ENCODE data around the gene CELA3B. TPM values are rescaled to one million over a fixed set of nuclear protein-coding genes. Genes with fewer than 3 reads are reported as not detected.
A peak's percentile ranks its signal among the peaks of the same experiment; 100 is the strongest.
"Not testable (repeated sequence)": the region's sequence is repeated elsewhere in the genome, so short reads cannot be mapped to it uniquely, and the experiment has no call there.

The CELA3B gene
- total RNA-seq, 1 experiment from 2014 or later, result 3.4 TPM

GRCh38 chr1:21980515-21981220, 3.8 kb downstream of the CELA3B start:
- H3K36me3 ChIP-seq (ENCODE audit: control insufficient read depth, insufficient read depth, low read length); DNase-seq (ENCODE audit: low read depth, low spot score); in situ Hi-C loops (cut with HindIII; ENCODE audit: low pct_unique_long_range_greater_than_20kb, low sequenced_read_pairs); BruUV-seq (replicated peaks); H3K27me3 ChIP-seq (ENCODE audit: control insufficient read depth, insufficient read depth, low read length); H3K4me1 ChIP-seq (ENCODE audit: control insufficient read depth, insufficient read depth, low read length); H3K9me3 ChIP-seq (ENCODE audit: control insufficient read depth, insufficient read depth, low read depth, low read length); intact Hi-C loops (cut with micrococcal nuclease; ENCODE audit: unreplicated experiment); H3K27ac ChIP-seq (ENCODE audit: low read length); H3K4me3 ChIP-seq (ENCODE audit: low read depth in 2 of 2, low read length in 2 of 2): not testable (repeated sequence)
- CTCF ChIA-PET, result interaction anchor here (0.7 kb wide), 1 partner anchor 653 kb away, joined by 4 read pairs; no protein-coding TSS in a partner anchor
- ATAC-seq, result peak; percentile 66
- POLR2A ChIA-PET, result interaction anchor here (0.5 to 0.6 kb wide), 2 partner anchors 198 to 258 kb away, joined by 4 to 7 read pairs; partner anchors contain the start of gene USP48

DNA sequence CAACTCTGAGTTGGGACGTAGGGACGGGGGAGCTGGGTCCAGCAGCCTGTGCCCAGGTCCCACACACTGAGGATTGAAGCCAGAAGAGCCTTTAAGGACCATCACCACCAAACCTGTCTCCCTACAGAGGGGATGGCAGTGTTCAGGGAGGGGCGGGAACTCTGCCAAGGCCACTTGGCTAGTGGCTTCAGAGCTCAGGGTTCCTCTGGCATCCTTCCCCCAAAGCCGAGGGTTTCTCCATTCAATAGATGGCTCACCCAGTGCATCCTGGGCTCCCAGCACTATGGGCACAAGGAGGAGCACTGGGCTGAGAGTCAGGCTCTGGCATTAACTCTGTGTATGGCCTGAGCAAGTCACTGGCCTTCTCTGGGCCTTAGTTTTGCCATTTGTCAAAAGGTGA, 4.4 kb downstream of the CELA3B start:
- H3K9me3 ChIP-seq (ENCODE audit: control insufficient read depth, insufficient read depth, low read depth, low read length); H3K4me1 ChIP-seq (ENCODE audit: control insufficient read depth, insufficient read depth, low read length); DNase-seq (ENCODE audit: low read depth, low spot score); H3K27ac ChIP-seq (ENCODE audit: low read length); H3K4me3 ChIP-seq (ENCODE audit: low read depth in 2 of 2, low read length in 2 of 2); BruUV-seq (replicated peaks); H3K27me3 ChIP-seq (ENCODE audit: control insufficient read depth, insufficient read depth, low read length); intact Hi-C loops (cut with micrococcal nuclease; ENCODE audit: unreplicated experiment); in situ Hi-C loops (cut with HindIII; ENCODE audit: low pct_unique_long_range_greater_than_20kb, low sequenced_read_pairs); CTCF ChIA-PET; ATAC-seq; H3K36me3 ChIP-seq (ENCODE audit: control insufficient read depth, insufficient read depth, low read length): not testable (repeated sequence)
- POLR2A ChIA-PET, result interaction anchor here (0.5 to 0.6 kb wide), 2 partner anchors 198 to 258 kb away, joined by 4 to 7 read pairs; partner anchors contain the start of gene USP48

DNA sequence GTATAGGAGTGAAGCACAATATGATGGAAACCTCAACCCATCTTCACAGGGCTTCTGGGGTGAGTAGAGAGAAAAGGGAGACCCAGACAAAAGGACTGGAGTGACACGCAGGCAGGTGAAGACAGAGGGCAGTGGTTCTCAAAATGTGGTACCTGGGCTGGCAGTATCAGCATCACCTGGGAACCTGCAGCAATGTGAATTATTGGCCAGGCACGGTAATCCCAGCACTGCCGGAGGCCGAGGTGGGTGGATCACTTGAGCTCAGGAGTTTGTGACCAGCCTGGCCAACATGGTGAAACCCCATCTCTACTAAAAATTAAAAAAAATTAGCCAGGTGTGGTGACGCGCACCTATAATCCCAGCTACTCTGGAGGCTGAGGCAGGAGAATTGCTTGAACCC, 5.3 kb downstream of the CELA3B start:
- H3K27me3 ChIP-seq (ENCODE audit: control insufficient read depth, insufficient read depth, low read length); intact Hi-C loops (cut with micrococcal nuclease; ENCODE audit: unreplicated experiment); H3K27ac ChIP-seq (ENCODE audit: low read length); H3K4me1 ChIP-seq (ENCODE audit: control insufficient read depth, insufficient read depth, low read length); ATAC-seq; in situ Hi-C loops (cut with HindIII; ENCODE audit: low pct_unique_long_range_greater_than_20kb, low sequenced_read_pairs); H3K4me3 ChIP-seq (ENCODE audit: low read depth in 2 of 2, low read length in 2 of 2); BruUV-seq (replicated peaks); CTCF ChIA-PET; H3K36me3 ChIP-seq (ENCODE audit: control insufficient read depth, insufficient read depth, low read length); DNase-seq (ENCODE audit: low read depth, low spot score); H3K9me3 ChIP-seq (ENCODE audit: control insufficient read depth, insufficient read depth, low read depth, low read length): not testable (repeated sequence)
- POLR2A ChIA-PET, result interaction anchor here (1.0 kb wide), 1 partner anchor 16 kb away, joined by 8 read pairs; no protein-coding TSS in a partner anchor

DNA sequence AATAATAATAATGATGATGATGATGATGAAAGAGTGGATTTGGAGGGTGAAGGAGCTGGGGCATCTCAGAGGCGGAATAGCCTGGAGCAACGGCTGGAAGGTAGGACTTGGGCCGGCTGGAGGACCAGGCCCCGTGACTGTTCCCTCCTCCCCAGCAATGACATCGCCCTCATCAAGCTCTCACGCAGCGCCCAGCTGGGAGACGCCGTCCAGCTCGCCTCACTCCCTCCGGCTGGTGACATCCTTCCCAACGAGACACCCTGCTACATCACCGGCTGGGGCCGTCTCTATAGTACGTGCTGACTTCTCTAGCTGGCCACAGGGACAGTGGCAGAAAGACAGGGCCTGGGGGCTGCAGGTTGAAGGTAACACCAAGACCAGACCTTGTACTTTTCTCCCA, 6.7 kb downstream of the CELA3B start:
- POLR2A ChIA-PET; H3K4me3 ChIP-seq (ENCODE audit: low read depth in 2 of 2, low read length in 2 of 2); intact Hi-C loops (cut with micrococcal nuclease; ENCODE audit: unreplicated experiment); H3K27ac ChIP-seq (ENCODE audit: low read length); BruUV-seq (replicated peaks); H3K9me3 ChIP-seq (ENCODE audit: control insufficient read depth, insufficient read depth, low read depth, low read length); in situ Hi-C loops (cut with HindIII; ENCODE audit: low pct_unique_long_range_greater_than_20kb, low sequenced_read_pairs); H3K4me1 ChIP-seq (ENCODE audit: control insufficient read depth, insufficient read depth, low read length); CTCF ChIA-PET; H3K27me3 ChIP-seq (ENCODE audit: control insufficient read depth, insufficient read depth, low read length); DNase-seq (ENCODE audit: low read depth, low spot score); ATAC-seq; H3K36me3 ChIP-seq (ENCODE audit: control insufficient read depth, insufficient read depth, low read length): not testable (repeated sequence)

GRCh38 chr1:21985893-21986292, 9.1 kb downstream of the CELA3B start:
- ATAC-seq; POLR2A ChIA-PET; H3K4me3 ChIP-seq (ENCODE audit: low read depth in 2 of 2, low read length in 2 of 2); in situ Hi-C loops (cut with HindIII; ENCODE audit: low pct_unique_long_range_greater_than_20kb, low sequenced_read_pairs); H3K36me3 ChIP-seq (ENCODE audit: control insufficient read depth, insufficient read depth, low read length); DNase-seq (ENCODE audit: low read depth, low spot score); H3K27me3 ChIP-seq (ENCODE audit: control insufficient read depth, insufficient read depth, low read length); H3K4me1 ChIP-seq (ENCODE audit: control insufficient read depth, insufficient read depth, low read length); BruUV-seq (replicated peaks); intact Hi-C loops (cut with micrococcal nuclease; ENCODE audit: unreplicated experiment); H3K9me3 ChIP-seq (ENCODE audit: control insufficient read depth, insufficient read depth, low read depth, low read length); H3K27ac ChIP-seq (ENCODE audit: low read length): not testable (repeated sequence)
- CTCF ChIA-PET, result interaction anchor here (0.6 kb wide), 1 partner anchor 32 kb away, joined by 3 read pairs; no protein-coding TSS in a partner anchor

DNA sequence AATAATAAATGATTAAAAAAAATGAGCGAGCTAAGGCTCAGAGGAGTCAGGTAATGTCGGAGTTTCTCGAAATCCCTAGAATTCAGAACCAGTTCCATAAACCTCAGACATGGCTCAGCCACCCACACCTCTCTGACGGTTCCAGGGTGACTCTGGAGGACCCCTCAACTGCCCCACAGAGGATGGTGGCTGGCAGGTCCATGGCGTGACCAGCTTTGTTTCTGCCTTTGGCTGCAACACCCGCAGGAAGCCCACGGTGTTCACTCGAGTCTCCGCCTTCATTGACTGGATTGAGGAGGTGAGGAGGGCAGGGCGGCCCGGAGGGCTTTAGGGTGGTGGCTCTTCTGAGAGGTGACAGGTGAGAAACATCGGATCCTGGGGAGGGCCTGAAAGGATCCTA, 9.6 kb downstream of the CELA3B start:
- BruUV-seq (replicated peaks); POLR2A ChIA-PET; in situ Hi-C loops (cut with HindIII; ENCODE audit: low pct_unique_long_range_greater_than_20kb, low sequenced_read_pairs); intact Hi-C loops (cut with micrococcal nuclease; ENCODE audit: unreplicated experiment); CTCF ChIA-PET; H3K4me3 ChIP-seq (ENCODE audit: low read depth in 2 of 2, low read length in 2 of 2); H3K27ac ChIP-seq (ENCODE audit: low read length); H3K9me3 ChIP-seq (ENCODE audit: control insufficient read depth, insufficient read depth, low read depth, low read length); DNase-seq (ENCODE audit: low read depth, low spot score); H3K27me3 ChIP-seq (ENCODE audit: control insufficient read depth, insufficient read depth, low read length); ATAC-seq; H3K36me3 ChIP-seq (ENCODE audit: control insufficient read depth, insufficient read depth, low read length); H3K4me1 ChIP-seq (ENCODE audit: control insufficient read depth, insufficient read depth, low read length): not testable (repeated sequence)

- H3K4me3 ChIP-seq (ENCODE audit: low read depth in 2 of 2, low read length in 2 of 2); H3K27me3 ChIP-seq (ENCODE audit: control insufficient read depth, insufficient read depth, low read length); H3K27ac ChIP-seq (ENCODE audit: low read length); H3K36me3 ChIP-seq (ENCODE audit: control insufficient read depth, insufficient read depth, low read length); BruUV-seq (replicated peaks); H3K9me3 ChIP-seq (ENCODE audit: control insufficient read depth, insufficient read depth, low read depth, low read length); POLR2A ChIA-PET; CTCF ChIA-PET; ATAC-seq; intact Hi-C loops (cut with micrococcal nuclease; ENCODE audit: unreplicated experiment); in situ Hi-C loops (cut with HindIII; ENCODE audit: low pct_unique_long_range_greater_than_20kb, low sequenced_read_pairs); DNase-seq (ENCODE audit: low read depth, low spot score); H3K4me1 ChIP-seq (ENCODE audit: control insufficient read depth, insufficient read depth, low read length): not testable (repeated sequence)
These were observed 13.0 kb downstream of the CELA3B start for GRCh38 chr1:21989672-21990393.

Measured in Panc1 (cell line).